H1 (cell line): Measurements from ENCODE around the gene RETSAT. TPM values are rescaled to one million over a fixed set of nuclear protein-coding genes. Genes with fewer than 3 reads are reported as not detected.

ENCODE experiments used
- CHD7 ChIP-seq: fragments of 300-600 bp; sonication (generic); IDR thresholded peaks from 2 replicates; pipeline ENCODE4 v1.7.1; 2012; ENCODE audit warnings: low read length, moderate library complexity, mild to moderate bottlenecking, inconsistent platforms; ENCODE audit not compliant: insufficient replicate concordance
- CTCF ChIP-seq, 3 experiments: IDR thresholded peaks; 1 replicate in 2 of 3; 2 replicates in 1 of 3; pipeline versions ENCODE4 v1.5.1 to v1.6.1; 2011; ENCODE audit warnings: low read length in 3 of 3, mild to moderate bottlenecking in 3 of 3, inconsistent platforms in 2 of 3, low read depth in 1 of 3, moderate library complexity in 1 of 3; ENCODE audit not compliant: insufficient read depth in 1 of 3; ENCODE audit errors: control extremely low read depth in 1 of 3
- EP300 ChIP-seq, 2 experiments: IDR thresholded peaks; 1 replicate in 1 of 2; 2 replicates in 1 of 2; pipeline ENCODE4 v1.6.1; 2011 to 2012; ENCODE audit warnings: low read depth in 2 of 2, low read length in 2 of 2, mild to moderate bottlenecking in 2 of 2, borderline replicate concordance in 1 of 2, inconsistent platforms in 1 of 2, moderate library complexity in 1 of 2
- polyA plus RNA-seq, 7 experiments: library from polyadenylated mRNA; depleted of rRNA in 3 of 7; stranded (reverse) in 5 of 7; unstranded in 2 of 7; fragments of >200 nt in 5 of 7; fragments of 200-250 nt in 2 of 7; gene quantifications; 1 replicate in 5 of 7; 2 replicates in 1 of 7; 4 replicates in 1 of 7; pipeline versions ENCODE4 v1.2.1 to v1.2.3, GENCODE V29; 2011 to 2013; ENCODE audit warnings: missing spikeins in 2 of 7, mixed read lengths in 2 of 7
- total RNA-seq: library from RNA; stranded (reverse); fragmentation: NEBNext Ultra II Directional; extraction: Animal tissue kit (Norgen Biotek cat#: 25700); gene quantifications from 2 replicates; pipeline ENCODE4 v1.2.1, GENCODE V29; 2021

Gene RETSAT
- total and polyA plus RNA-seq, 2 of the 8 experiments (the other 6 are each of a cell fraction or from before 2014, with no cell fraction given), result 15.8 to 16.7 TPM

DNA sequence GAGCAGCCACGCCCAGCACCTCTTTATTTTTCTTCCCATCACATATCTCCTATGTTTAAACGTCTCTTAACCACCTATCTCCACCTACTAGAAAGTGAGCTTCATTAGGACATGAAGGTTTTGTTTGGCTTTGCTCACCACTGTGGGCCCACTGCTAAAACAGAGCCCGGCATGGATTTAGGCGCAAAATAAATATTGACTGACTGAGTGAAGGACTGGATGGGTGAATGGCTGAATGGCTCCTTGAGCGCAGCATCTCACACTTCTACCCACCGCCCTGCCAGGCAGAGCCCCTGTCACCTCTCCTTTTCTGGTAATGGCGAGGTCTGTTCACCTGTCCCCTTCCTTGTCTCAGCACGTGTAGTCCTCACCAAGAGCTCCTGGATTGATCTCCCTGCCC lies 45.7 kb upstream of the RETSAT start (continued):
- TF ChIP-seq CHD7, result no peak
- no peak for TF ChIP-seq CTCF (IDR thresholded peaks at IDR 0.05; ENCODE audit: control extremely low read depth in 1 of 3, insufficient read depth in 1 of 3, low read depth in 1 of 3, low read length in 3 of 3)
- no peak for TF ChIP-seq EP300 (IDR thresholded peaks at IDR 0.05; ENCODE audit: borderline replicate concordance in 1 of 2, low read depth in 2 of 2, low read length in 2 of 2)
- TF ChIP-seq, all 59 proteins: peak for 0
